HFF-Myc (cell line): ENCODE data around the gene SERPINA1.
"Not testable (repeated sequence)": the region's sequence is repeated elsewhere in the genome, so short reads cannot be mapped to it uniquely, and the experiment has no call there.

Experiments used
- DNase-seq: peaks from one replicate; pipeline ENCODE4 v3.0.0-alpha.2; 2011; ENCODE audit warnings: low read depth; ENCODE audit errors: extremely low read depth
- H3K4me3 ChIP-seq: replicated peaks from 2 replicates; pipeline ENCODE4 v1.5.1; 2011; ENCODE audit warnings: low read depth, mild to moderate bottlenecking, control low read depth, low read length
- TF ChIP-seq, protein P1 (sequence below): IDR thresholded peaks from 2 replicates; pipeline ENCODE4 v1.5.1; 2012; ENCODE audit warnings: mild to moderate bottlenecking, low read depth, low read length, control low read depth; ENCODE audit errors: missing control alignments

The SERPINA1 gene

DNA sequence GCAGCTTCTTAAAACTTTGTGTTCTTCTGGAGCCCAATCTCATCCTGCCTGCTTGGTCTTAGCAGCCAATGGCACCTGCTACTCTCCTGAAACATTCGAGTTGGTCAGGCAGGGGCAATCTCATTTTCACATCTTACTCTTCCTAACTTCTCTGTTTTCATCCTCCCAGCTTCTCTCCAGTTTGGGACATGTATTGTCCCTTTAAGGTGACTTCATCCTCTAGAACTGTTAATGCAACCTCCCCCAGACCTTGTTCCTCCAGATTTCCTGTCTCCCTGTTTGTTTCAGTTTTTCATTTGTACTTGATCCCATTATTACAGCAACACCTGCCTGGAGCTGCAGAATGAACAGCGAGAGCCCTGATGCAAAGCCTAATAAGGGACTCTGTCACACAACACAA is 32.9 kb upstream of the SERPINA1 start:
- DNase-seq: no peak
- TF ChIP-seq, protein P1, sequence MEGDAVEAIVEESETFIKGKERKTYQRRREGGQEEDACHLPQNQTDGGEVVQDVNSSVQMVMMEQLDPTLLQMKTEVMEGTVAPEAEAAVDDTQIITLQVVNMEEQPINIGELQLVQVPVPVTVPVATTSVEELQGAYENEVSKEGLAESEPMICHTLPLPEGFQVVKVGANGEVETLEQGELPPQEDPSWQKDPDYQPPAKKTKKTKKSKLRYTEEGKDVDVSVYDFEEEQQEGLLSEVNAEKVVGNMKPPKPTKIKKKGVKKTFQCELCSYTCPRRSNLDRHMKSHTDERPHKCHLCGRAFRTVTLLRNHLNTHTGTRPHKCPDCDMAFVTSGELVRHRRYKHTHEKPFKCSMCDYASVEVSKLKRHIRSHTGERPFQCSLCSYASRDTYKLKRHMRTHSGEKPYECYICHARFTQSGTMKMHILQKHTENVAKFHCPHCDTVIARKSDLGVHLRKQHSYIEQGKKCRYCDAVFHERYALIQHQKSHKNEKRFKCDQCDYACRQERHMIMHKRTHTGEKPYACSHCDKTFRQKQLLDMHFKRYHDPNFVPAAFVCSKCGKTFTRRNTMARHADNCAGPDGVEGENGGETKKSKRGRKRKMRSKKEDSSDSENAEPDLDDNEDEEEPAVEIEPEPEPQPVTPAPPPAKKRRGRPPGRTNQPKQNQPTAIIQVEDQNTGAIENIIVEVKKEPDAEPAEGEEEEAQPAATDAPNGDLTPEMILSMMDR: no peak
- no peak overlapping the region for H3K4me3 ChIP-seq

DNA sequence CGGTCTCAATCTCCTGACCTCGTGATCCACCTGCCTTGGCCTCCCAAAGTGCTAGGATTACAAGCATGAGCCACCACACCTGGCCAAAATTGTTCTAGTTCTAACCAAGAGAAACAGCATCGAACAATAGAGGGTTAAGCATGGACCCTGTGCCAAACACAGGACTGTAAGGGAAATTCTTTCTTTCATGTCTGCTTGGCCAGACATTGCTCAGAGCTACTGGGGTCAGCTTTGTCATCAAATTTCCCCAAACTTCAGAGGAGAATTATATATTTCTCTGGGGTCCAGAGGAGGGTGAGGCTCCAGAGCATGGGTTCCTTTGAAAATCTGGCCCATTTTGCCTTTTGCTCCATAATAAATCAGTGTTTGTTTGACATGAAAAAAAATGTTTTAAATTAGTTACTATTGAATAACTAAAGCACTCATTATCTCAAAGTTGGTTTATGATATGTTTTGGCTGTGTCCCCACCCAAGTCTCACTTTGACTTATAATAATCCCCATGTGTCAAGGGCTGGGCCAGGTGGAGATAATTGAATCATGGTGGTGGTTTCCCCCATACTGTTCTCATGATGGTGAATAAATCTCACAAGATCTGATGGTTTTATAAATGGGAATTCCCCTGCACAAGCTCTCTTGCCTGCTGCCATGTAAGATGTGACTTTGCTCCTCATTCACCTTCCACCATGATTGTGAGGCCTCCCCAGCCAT is 29.2 kb upstream of the SERPINA1 start:
- H3K4me3 ChIP-seq, DNase-seq: not testable (repeated sequence)

DNA sequence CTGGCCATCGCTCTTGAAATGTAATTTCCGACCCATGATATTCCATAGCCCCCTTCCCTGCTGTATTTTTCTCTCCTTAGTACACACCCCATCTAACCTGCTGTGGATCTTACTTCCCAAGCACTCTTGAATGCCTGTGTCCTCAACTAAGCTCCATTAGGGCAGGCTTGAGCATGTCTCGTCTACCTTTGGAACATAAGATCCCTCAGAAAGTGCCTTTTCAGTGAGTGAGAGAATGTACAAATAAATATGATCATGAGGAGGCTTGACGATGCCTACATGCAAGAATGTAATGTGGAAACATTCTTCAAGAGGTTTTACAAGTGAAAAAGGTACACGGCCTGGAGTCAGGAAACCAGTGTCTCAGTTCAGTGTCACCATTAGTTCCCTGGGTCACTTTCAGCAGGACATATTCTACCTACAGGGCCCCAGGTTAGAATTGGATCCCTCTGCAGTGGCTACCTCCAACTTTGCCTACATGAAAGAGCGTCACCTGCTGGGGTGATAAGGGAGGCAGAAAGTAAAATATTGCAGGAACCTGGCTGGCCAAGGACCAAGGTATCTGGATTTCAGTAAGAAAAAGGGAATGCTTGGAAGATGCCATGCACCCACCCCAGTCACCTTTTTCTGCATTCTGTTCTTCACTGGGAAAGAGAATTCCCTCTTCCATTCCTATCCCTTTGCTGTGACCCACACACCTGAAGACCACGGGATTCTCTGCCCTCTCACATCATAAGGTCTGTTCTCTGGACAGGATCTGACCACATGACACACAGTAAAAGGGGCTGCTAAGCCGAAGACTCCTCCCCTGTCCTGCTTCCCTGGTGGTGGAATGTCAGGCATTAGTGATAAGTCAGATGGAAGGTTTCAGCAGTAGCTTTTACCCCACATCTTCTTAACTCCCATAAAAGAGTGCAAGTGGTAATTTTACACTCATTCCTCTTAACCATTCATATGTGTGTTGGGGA is 24.6 kb upstream of the SERPINA1 start:
- DNase-seq: no peak

DNA sequence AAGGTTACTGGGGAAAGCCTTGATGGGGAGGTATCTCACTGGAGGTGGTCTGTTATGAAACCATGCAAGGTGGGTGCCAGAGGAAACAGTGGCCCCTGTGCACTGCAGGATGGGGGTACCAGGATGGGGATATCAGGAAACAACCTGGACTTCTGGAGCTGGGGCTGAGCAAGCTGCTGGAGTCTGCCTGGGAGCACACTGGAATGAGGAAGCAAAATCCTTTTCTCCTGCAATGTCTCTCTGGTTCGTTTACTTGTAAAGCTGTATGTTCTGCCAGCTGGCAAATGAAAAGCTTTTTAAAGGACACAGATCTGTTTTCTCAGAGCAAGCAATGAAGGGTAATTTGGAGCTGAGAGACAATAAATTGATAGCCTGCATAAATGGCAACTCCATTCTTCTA is 23.2 kb upstream of the SERPINA1 start:
- TF ChIP-seq, protein P1: no peak
- no peak for DNase-seq
- H3K4me3 ChIP-seq: no peak overlapping the region

More for the DNA sequence above, 24.6 kb upstream of the SERPINA1 start:
- H3K4me3 ChIP-seq: no peak overlapping the region
- TF ChIP-seq, protein P1: peak; percentile 8

DNA sequence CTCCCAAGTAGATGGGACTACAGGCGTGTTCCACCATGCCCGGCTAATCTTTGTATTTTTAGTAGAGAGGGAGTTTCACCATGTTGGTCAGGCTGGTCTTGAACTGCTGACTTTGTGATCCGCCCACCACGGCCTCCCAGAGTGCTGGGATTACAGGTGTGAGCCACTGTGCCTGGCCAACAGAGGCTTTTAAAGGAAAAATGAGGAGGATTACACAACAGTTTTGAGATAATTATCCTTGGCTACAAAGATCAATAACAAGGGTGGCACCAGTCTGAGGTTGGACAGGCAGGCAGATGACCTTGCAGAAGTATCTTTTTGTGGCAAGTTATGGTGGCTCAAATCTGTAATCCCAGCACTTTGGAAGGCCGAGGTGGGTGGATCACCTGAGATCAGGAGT is 21.0 kb upstream of the SERPINA1 start:
- not testable (repeated sequence) for DNase-seq, H3K4me3 ChIP-seq

DNA sequence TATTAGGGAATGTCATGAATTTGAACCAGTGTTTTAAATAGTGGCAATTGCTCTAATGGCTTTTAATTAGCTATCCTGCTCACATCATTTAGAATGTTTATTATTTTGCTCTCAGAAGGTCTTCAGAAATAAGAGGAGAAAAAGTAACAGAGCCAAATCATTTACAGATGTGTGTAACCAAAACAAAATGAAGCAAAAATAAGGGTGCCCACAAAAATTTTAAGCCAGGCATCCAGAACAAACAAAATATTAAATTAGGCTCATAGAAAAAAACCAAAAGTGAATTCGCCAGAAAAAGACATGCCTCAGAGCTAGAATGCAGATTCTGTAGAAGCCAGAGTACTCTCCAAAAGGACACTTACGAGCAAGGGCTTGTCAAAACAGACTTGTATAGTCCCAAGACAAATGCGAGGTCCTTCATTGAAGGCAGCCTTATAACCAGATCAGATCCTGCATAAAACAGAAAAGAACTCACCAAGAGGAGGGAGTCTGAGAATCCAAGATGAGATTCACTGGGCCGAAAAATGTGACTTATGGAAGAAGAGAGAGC is 20.2 kb upstream of the SERPINA1 start:
- TF ChIP-seq, protein P1: no peak
- DNase-seq: no peak
- no peak overlapping the region for H3K4me3 ChIP-seq

DNA sequence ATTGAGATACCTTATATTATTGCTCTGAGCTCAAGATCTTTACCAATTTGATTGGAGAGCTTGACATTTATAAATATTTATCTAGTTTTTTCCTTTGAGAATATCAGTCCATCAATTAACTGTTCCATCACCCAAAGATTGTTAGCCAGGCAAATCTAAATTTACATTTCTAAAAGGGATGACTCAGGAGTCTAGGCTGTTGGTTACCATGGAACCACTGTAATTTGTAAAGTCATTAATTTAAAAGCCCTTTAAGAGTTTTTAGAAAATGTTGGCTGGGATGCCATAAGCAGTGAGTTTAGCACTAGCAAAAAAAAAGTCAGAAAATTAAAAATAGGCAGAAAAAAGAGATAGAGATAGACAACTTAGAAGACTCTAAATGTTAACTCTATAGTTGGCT is 19.5 kb upstream of the SERPINA1 start:
- H3K4me3 ChIP-seq: no peak overlapping the region
- TF ChIP-seq, protein P1: no peak
- no peak for DNase-seq
